Fibroblast of pulmonary artery (primary cell): ENCODE data around the gene PDE4D.
"Not testable (repeated sequence)": the region's sequence is repeated elsewhere in the genome, so short reads cannot be mapped to it uniquely, and the experiment has no call there.

Source experiments
- DNase-seq: peaks from one replicate; pipeline ENCODE4 v3.0.0-alpha.2; 2010; ENCODE audit warnings: low read depth
- H3K4me3 ChIP-seq: replicated peaks from 2 replicates; pipeline ENCODE4 v1.5.1; 2011; ENCODE audit warnings: low read depth, mild to moderate bottlenecking, control low read depth, low read length, moderate library complexity
- CTCF ChIP-seq: IDR thresholded peaks from 2 replicates; pipeline ENCODE4 v1.5.1; 2011; ENCODE audit warnings: mild to moderate bottlenecking, control low read depth, low read length, inconsistent platforms; ENCODE audit errors: missing control alignments

Gene PDE4D

GRCh38 chr5:58963361-58963760 lies 930.2 kb downstream of the PDE4D start:
- H3K4me3 ChIP-seq = no peak overlapping the region
- DNase-seq = no peak
- TF ChIP-seq CTCF = no peak

- no peak for TF ChIP-seq CTCF
- no peak overlapping the region for H3K4me3 ChIP-seq
- no peak for DNase-seq
These were observed 931.8 kb downstream of the PDE4D start for GRCh38 chr5:58961631-58962280.

DNA sequence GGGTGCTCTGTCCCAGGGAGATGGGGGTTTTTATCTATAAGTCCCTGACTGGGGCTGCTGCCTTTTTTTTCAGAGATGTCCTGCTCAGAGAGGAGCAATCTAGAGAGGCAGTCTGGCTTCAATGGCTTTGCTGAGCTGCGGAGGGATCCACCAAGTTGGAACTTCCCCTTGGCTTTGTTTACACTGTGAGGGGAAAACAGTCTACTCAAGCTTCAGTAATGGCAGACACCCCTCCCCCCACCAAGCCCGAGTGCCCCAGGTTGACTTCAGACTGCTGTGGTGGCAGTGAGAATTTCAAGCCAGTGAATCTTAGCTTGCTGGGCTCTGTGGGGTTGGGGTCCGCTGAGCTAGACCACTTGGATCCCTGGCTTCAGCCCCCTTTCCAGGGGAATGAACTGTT lies 934.8 kb downstream of the PDE4D start:
- no peak for DNase-seq
- H3K4me3 ChIP-seq = no peak overlapping the region
- TF ChIP-seq CTCF = no peak

GRCh38 chr5:58953218-58953617 lies 940.3 kb downstream of the PDE4D start:
- not testable (repeated sequence) for DNase-seq, H3K4me3 ChIP-seq

- no peak for DNase-seq
- H3K4me3 ChIP-seq = no peak overlapping the region
- TF ChIP-seq CTCF = no peak
These were observed 943.3 kb downstream of the PDE4D start for GRCh38 chr5:58950224-58950623.

DNA sequence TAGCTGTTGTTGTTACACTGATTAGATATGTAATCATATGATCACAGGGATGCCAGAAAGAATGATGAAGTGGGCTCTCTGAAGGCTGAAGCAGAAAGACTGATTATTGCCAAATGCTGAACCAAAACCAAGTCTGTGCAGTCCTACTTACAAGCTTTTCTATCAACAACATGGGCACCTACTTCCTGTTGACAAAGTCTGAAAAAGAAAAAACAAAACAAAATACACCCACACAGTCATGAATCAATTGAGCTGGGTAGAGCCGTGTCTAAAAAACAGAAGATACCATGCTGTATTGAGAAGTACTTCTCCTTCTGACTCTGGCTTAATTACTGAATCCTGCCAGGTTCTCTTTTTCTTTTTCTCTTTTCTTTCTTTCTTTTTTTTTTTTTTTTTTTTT lies 947.3 kb downstream of the PDE4D start:
- no peak overlapping the region for H3K4me3 ChIP-seq
- DNase-seq = no peak
- no peak for TF ChIP-seq CTCF

GRCh38 chr5:58944221-58944620 lies 949.3 kb downstream of the PDE4D start:
- H3K4me3 ChIP-seq = no peak overlapping the region
- no peak for DNase-seq
- TF ChIP-seq CTCF = no peak
